Effector memory CD4-positive, alpha-beta T cell (primary cell): ENCODE data around the gene LSM10.
A peak's percentile ranks its signal among the peaks of the same experiment; 100 is the strongest.

Experiments
- DNase-seq, 3 donors: peaks; one replicate each; pipeline ENCODE4 v3.0.0-alpha.2; 2020
- H3K27ac ChIP-seq: 2 replicates; pipeline ENCODE4 v1.7.0; 2013; ENCODE audit warnings: mild to moderate bottlenecking, low read length, moderate library complexity; ENCODE audit not compliant: insufficient read depth, poor library complexity, severe bottlenecking
- H3K27me3 ChIP-seq: replicated peaks from 2 replicates; pipeline ENCODE4 v1.7.0; 2013; ENCODE audit warnings: mild to moderate bottlenecking, low read length; ENCODE audit not compliant: insufficient read depth, control insufficient read depth, poor library complexity, severe bottlenecking
- H3K36me3 ChIP-seq: 2 replicates; pipeline ENCODE4 v1.7.0; 2013; ENCODE audit warnings: mild to moderate bottlenecking, low read length, moderate library complexity; ENCODE audit not compliant: control insufficient read depth, insufficient read depth
- H3K4me1 ChIP-seq: 2 replicates; pipeline ENCODE4 v1.7.0; 2013; ENCODE audit warnings: low read length, mild to moderate bottlenecking; ENCODE audit not compliant: control insufficient read depth, insufficient read depth, poor library complexity, severe bottlenecking
- H3K4me3 ChIP-seq: 2 replicates; pipeline ENCODE4 v1.7.0; 2013; ENCODE audit warnings: low read length, low read depth, mild to moderate bottlenecking; ENCODE audit not compliant: insufficient read depth, poor library complexity, severe bottlenecking
- H3K9me3 ChIP-seq: 2 replicates; pipeline ENCODE4 v1.7.0; 2013; ENCODE audit warnings: mild to moderate bottlenecking, low read length, moderate library complexity; ENCODE audit not compliant: control insufficient read depth

Gene LSM10

GRCh38 chr1:36433102-36433501, 35.4 kb upstream of the LSM10 start:
- no peak overlapping the region for H3K27ac ChIP-seq
- H3K4me1 ChIP-seq, result no peaks in the 10 kb centered on the region
- H3K4me3 ChIP-seq, result no peak overlapping the region
- no peaks in the 10 kb centered on the region for H3K36me3 ChIP-seq
- DNase-seq, result no peak
- no peaks in the 10 kb centered on the region for H3K27me3 ChIP-seq
- no peaks in the 10 kb centered on the region for H3K9me3 ChIP-seq

- Histone ChIP-seq H3K27me3 (no peaks in the 10 kb centered on the region), H3K4me1 (no peaks in the 10 kb centered on the region), H3K9me3 (no peaks in the 10 kb centered on the region), H3K36me3 (no peaks in the 10 kb centered on the region), H3K27ac (no peak overlapping the region), H3K4me3 (no peak overlapping the region)
- no peak for DNase-seq
These were observed 34.9 kb upstream of the LSM10 start for GRCh38 chr1:36432616-36433015.

GRCh38 chr1:36425791-36426190, 28.1 kb upstream of the LSM10 start:
- no peak overlapping the region for H3K4me3 ChIP-seq
- no peaks in the 10 kb centered on the region for H3K9me3 ChIP-seq
- no peak for DNase-seq
- H3K36me3 ChIP-seq, result no peaks in the 10 kb centered on the region
- H3K4me1 ChIP-seq, result no peaks in the 10 kb centered on the region
- no peaks in the 10 kb centered on the region for H3K27me3 ChIP-seq
- H3K27ac ChIP-seq, result no peak overlapping the region

GRCh38 chr1:36421649-36422048, 23.9 kb upstream of the LSM10 start:
- DNase-seq, result no peak
- Histone ChIP-seq H3K36me3 (no peaks in the 10 kb centered on the region), H3K9me3 (no peaks in the 10 kb centered on the region), H3K4me3 (no peak overlapping the region), H3K27ac (no peak overlapping the region), H3K4me1 (peaks cover 6% of the 10 kb centered on the region), H3K27me3 (no peaks in the 10 kb centered on the region)

- DNase-seq, result peak; percentile 75 to 82 (median 76)
- Histone ChIP-seq H3K27me3 (no peaks in the 10 kb centered on the region), H3K4me1 (peaks cover 6% of the 10 kb centered on the region), H3K36me3 (no peaks in the 10 kb centered on the region), H3K4me3 (no peak overlapping the region), H3K9me3 (no peaks in the 10 kb centered on the region), H3K27ac (peak overlapping the region; percentile 34)
These were observed 23.2 kb upstream of the LSM10 start for GRCh38 chr1:36420836-36421317.

- Histone ChIP-seq H3K4me3 (no peak overlapping the region), H3K27me3 (no peaks in the 10 kb centered on the region), H3K27ac (peak overlapping the region; percentile 34), H3K4me1 (peaks cover 6% of the 10 kb centered on the region), H3K36me3 (no peaks in the 10 kb centered on the region), H3K9me3 (no peaks in the 10 kb centered on the region)
- DNase-seq, result no peak
These were observed 22.7 kb upstream of the LSM10 start for GRCh38 chr1:36420409-36420808.

- Histone ChIP-seq H3K27ac (no peak overlapping the region), H3K9me3 (no peaks in the 10 kb centered on the region), H3K4me1 (peaks cover 6% of the 10 kb centered on the region), H3K4me3 (no peak overlapping the region), H3K27me3 (no peaks in the 10 kb centered on the region), H3K36me3 (no peaks in the 10 kb centered on the region)
- no peak for DNase-seq
These were observed 21.9 kb upstream of the LSM10 start for GRCh38 chr1:36419569-36419968.

GRCh38 chr1:36419140-36419539, 21.4 kb upstream of the LSM10 start:
- H3K4me3 ChIP-seq, result no peak overlapping the region
- H3K27me3 ChIP-seq, result no peaks in the 10 kb centered on the region
- peaks cover 6% of the 10 kb centered on the region for H3K4me1 ChIP-seq
- DNase-seq, result no peak
- H3K9me3 ChIP-seq, result no peaks in the 10 kb centered on the region
- H3K36me3 ChIP-seq, result no peaks in the 10 kb centered on the region
- H3K27ac ChIP-seq, result no peak overlapping the region

- no peaks in the 10 kb centered on the region for H3K36me3 ChIP-seq
- no peaks in the 10 kb centered on the region for H3K9me3 ChIP-seq
- H3K27ac ChIP-seq, result no peak overlapping the region
- no peak for DNase-seq
- peaks cover 6% of the 10 kb centered on the region for H3K4me1 ChIP-seq
- H3K27me3 ChIP-seq, result no peaks in the 10 kb centered on the region
- H3K4me3 ChIP-seq, result no peak overlapping the region
These were observed 20.2 kb upstream of the LSM10 start for GRCh38 chr1:36417931-36418330.

GRCh38 chr1:36415661-36416326, 18.1 kb upstream of the LSM10 start:
- DNase-seq, result no peak
- H3K27me3 ChIP-seq, result no peaks in the 10 kb centered on the region
- H3K4me1 ChIP-seq, result peaks cover 6% of the 10 kb centered on the region
- no peak overlapping the region for H3K27ac ChIP-seq
- H3K4me3 ChIP-seq, result no peak overlapping the region
- no peaks in the 10 kb centered on the region for H3K9me3 ChIP-seq
- H3K36me3 ChIP-seq, result no peaks in the 10 kb centered on the region
